ENCODE measurements around the gene HNRNPA3.

HNRNPA3 gene

DNA sequence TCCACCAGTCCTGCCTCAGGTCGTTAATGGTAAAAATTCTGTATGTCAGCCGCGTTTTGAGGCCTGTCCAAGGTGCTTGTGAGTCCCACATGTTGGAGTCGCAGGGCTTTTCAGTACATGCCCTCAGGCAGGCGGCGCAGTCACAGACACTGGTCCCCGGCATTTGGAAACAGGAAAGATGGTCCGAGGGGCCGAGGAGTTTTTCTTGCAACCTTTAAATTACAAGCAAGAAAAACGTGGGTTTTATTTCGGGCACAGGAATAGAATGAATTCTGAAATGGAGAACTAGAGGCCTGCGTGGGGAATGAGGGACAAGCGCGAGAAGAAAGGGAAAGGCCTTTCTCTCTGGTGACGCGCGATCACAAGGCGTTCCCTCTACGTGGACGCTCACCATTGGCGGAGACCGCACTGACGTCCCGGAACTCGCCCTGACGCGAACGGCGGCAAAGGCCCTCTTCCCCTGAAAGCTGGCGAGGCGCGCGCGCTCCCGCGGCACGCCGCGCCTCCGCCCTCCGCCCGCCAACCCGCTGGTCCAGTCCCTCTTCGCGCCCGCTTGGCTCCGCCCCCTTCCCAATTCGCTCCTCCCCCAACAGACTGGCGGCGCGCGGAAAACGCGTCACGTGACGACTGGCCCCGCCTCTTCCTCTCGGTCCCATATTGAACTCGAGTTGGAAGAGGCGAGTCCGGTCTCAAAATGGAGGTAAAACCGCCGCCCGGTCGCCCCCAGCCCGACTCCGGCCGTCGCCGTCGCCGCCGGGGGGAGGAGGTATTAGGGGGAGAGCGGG lies at the start of gene HNRNPA3:
Gene HNRNPA3 (plus strand): TSS at position 689 of the 785 bp plus-strand sequence. CDS start 6 bp downstream, at position 695.
- Histone ChIP-seq H3K4me3 (ENCODE audit: insufficient read length, low read depth) (peak within 1 kb of the TSS; percentile 83), H3K4me1 (ENCODE audit: insufficient read depth, insufficient read length) (peaks cover 2% of the 10 kb centered on the region), H3K9ac (ENCODE audit: insufficient read length, low read depth) (peak within 1 kb of the TSS; percentile 98), H3K36me3 (ENCODE audit: insufficient read depth, insufficient read length, low read length) (peaks cover 36% of the 10 kb centered on the region), H3K27me3 (ENCODE audit: insufficient read depth, insufficient read length) (no peaks in the 10 kb centered on the region), H3K9me3 (ENCODE audit: insufficient read depth, low read length) (no peaks in the 10 kb centered on the region)
- DNase-seq (ENCODE audit: low read depth, low spot score), result peak; percentile 98
- no peak for TF ChIP-seq SUZ12 (IDR thresholded peaks at IDR 0.05; ENCODE audit: extremely low read depth, insufficient read depth, insufficient read length)
- no peak for TF ChIP-seq ZNF274 (IDR thresholded peaks at IDR 0.05; ENCODE audit: low read depth, low read length)
- TF ChIP-seq YY1 (IDR thresholded peaks at IDR 0.05; ENCODE audit: insufficient read depth, insufficient read length), result no peak

DNA sequence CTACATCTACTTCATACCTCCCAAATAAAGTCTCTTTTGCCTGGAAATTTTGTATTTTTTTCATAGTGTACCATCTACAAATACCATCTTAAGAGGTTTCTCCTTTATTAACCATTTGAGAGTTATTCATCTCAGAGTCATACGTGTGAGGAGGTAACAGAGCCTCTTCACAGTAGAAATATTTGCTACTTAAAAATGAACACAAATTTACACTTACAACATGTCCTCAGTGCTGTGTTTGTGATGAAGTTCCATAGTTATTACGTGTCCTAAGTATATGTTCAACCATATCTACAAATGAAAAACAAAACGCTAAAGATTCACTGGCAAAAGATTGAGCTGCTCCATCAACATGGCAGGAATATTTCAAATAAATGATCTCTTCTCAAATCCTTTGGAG lies 48.5 kb upstream of the HNRNPA3 start:
- no peaks in the 10 kb centered on the region for H3K9me3 ChIP-seq (ENCODE audit: insufficient read depth, low read length)
- no peak overlapping the region for H3K4me3 ChIP-seq (ENCODE audit: insufficient read length, low read depth)
- TF ChIP-seq YY1 (IDR thresholded peaks at IDR 0.05; ENCODE audit: insufficient read depth, insufficient read length), result no peak
- TF ChIP-seq SUZ12 (IDR thresholded peaks at IDR 0.05; ENCODE audit: extremely low read depth, insufficient read depth, insufficient read length), result no peak
- no peak for TF ChIP-seq ZNF274 (IDR thresholded peaks at IDR 0.05; ENCODE audit: low read depth, low read length)
- H3K27me3 ChIP-seq (ENCODE audit: insufficient read depth, insufficient read length), result peaks cover 3% of the 10 kb centered on the region
- DNase-seq (ENCODE audit: low read depth, low spot score), result no peak
- H3K36me3 ChIP-seq (ENCODE audit: insufficient read depth, insufficient read length, low read length), result no peaks in the 10 kb centered on the region
- H3K9ac ChIP-seq (ENCODE audit: insufficient read length, low read depth), result no peak overlapping the region
- H3K4me1 ChIP-seq (ENCODE audit: insufficient read depth, insufficient read length), result no peaks in the 10 kb centered on the region

DNA sequence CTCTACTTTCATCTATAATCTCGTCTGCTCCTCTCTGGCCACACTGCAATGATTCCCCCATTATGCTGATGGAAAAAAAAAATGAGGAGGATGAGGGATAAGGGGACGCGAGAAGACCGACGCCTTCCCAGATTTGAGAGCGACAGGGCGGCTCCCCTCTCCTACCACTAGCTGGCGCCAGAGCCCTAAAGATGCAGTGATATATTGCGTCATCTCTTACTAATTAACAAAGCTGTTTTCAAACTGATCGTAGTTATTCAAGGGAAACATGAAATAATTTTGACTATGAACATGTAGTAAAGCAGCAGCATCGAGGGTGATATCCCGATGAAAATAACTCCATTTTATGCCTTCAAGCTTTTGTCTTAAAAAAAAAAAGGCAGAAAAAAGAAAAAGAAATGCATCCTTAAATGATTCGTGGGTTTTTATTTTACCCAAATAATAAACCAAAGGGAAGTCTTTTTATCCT lies 48.0 kb upstream of the HNRNPA3 start:
- Histone ChIP-seq H3K9me3 (ENCODE audit: insufficient read depth, low read length) (no peaks in the 10 kb centered on the region), H3K4me3 (ENCODE audit: insufficient read length, low read depth) (no peak overlapping the region), H3K9ac (ENCODE audit: insufficient read length, low read depth) (no peak overlapping the region), H3K4me1 (ENCODE audit: insufficient read depth, insufficient read length) (no peaks in the 10 kb centered on the region), H3K27me3 (ENCODE audit: insufficient read depth, insufficient read length) (peaks cover 3% of the 10 kb centered on the region), H3K36me3 (ENCODE audit: insufficient read depth, insufficient read length, low read length) (no peaks in the 10 kb centered on the region)
- peak; percentile 68 for DNase-seq (ENCODE audit: low read depth, low spot score)
- TF ChIP-seq ZNF274 (IDR thresholded peaks at IDR 0.05; ENCODE audit: low read depth, low read length) (no peak), SUZ12 (IDR thresholded peaks at IDR 0.05; ENCODE audit: extremely low read depth, insufficient read depth, insufficient read length) (no peak), YY1 (IDR thresholded peaks at IDR 0.05; ENCODE audit: insufficient read depth, insufficient read length) (no peak)

DNA sequence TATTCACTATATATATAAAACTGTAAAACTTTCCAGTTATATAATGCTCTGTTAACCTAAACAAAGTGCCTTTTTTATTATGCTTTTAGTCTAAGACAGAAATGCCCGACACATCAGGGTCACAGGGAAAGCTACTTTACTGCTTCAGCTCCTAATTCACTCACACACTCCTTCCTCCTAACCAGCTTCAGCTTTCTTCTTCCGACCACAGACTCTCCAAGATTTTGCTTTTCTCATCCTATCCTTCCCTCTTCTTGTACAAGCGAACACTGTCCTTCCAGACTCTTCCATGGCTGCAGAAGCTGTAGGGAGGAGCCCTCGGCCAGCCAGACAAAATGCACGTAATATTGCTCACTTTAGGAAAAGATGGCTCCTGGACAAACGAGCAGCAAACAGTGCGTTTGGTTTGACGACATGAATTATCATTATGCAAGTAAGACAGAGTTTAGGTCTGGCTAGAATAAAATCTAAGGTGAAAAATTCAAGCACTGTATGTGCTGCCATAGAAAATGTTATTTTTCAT lies 47.5 kb upstream of the HNRNPA3 start:
- no peak for DNase-seq (ENCODE audit: low read depth, low spot score)

DNA sequence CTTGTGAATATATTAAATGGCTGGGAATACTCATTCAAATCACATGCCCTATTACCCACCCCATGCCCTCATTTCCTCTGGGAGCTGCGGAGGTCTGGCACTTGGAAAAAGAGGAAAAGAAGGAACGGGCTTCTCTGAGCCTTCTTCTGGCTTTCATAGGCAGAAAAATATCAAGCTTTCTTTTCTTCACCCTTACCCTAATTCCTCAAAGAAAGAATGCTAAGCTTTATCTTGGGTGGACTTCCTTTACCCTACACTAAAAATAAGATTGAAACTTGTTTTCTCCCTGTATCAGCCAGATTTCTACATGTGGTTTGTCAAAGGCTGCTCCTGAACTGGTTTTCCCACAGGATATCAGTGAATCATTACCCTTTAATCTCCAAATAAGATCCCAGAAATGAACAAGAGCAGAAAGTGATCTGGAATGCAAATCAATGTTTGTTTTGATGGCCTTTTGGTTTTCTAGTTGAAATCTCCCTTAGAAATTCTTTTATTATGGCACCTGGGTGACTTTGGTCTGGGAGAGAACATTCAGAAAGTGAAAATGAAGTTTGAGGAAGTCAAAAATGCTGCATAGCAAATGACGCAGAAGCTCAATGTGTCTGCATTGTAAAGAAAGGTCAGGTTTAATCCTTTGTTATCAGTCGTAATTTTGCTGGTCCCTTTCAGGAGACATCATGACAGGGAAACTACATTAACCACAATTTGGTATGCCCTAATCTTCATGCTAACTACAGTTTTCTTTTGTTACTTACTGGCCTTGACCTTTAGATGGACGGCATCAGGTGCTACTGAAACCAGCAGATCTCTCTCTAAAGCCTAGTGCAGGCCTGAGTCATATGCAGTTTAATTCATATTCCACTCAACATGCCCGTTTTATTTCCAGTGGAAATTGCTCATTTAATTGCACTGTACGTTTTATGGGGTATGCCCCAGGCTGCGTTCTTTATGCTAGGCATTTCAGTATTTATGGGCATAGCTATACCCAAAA lies 46.6 kb upstream of the HNRNPA3 start:
- Histone ChIP-seq H3K4me1 (ENCODE audit: insufficient read depth, insufficient read length) (no peaks in the 10 kb centered on the region), H3K36me3 (ENCODE audit: insufficient read depth, insufficient read length, low read length) (no peaks in the 10 kb centered on the region), H3K9ac (ENCODE audit: insufficient read length, low read depth) (no peak overlapping the region), H3K4me3 (ENCODE audit: insufficient read length, low read depth) (no peak overlapping the region), H3K27me3 (ENCODE audit: insufficient read depth, insufficient read length) (peaks cover 3% of the 10 kb centered on the region), H3K9me3 (ENCODE audit: insufficient read depth, low read length) (no peaks in the 10 kb centered on the region)
- TF ChIP-seq SUZ12 (IDR thresholded peaks at IDR 0.05; ENCODE audit: extremely low read depth, insufficient read depth, insufficient read length) (no peak), YY1 (IDR thresholded peaks at IDR 0.05; ENCODE audit: insufficient read depth, insufficient read length) (no peak), ZNF274 (IDR thresholded peaks at IDR 0.05; ENCODE audit: low read depth, low read length) (no peak)
- DNase-seq (ENCODE audit: low read depth, low spot score), result no peak

More for the DNA sequence above, 47.5 kb upstream of the HNRNPA3 start:
- no peaks in the 10 kb centered on the region for H3K36me3 ChIP-seq (ENCODE audit: insufficient read depth, insufficient read length, low read length)
- H3K4me3 ChIP-seq (ENCODE audit: insufficient read length, low read depth), result no peak overlapping the region
- H3K9me3 ChIP-seq (ENCODE audit: insufficient read depth, low read length), result no peaks in the 10 kb centered on the region
- H3K27me3 ChIP-seq (ENCODE audit: insufficient read depth, insufficient read length), result peaks cover 3% of the 10 kb centered on the region
- H3K4me1 ChIP-seq (ENCODE audit: insufficient read depth, insufficient read length), result no peaks in the 10 kb centered on the region
- TF ChIP-seq SUZ12 (IDR thresholded peaks at IDR 0.05; ENCODE audit: extremely low read depth, insufficient read depth, insufficient read length), result no peak
- no peak for TF ChIP-seq YY1 (IDR thresholded peaks at IDR 0.05; ENCODE audit: insufficient read depth, insufficient read length)
- no peak for TF ChIP-seq ZNF274 (IDR thresholded peaks at IDR 0.05; ENCODE audit: low read depth, low read length)
- peak overlapping the region; percentile 9 for H3K9ac ChIP-seq (ENCODE audit: insufficient read length, low read depth)

DNA sequence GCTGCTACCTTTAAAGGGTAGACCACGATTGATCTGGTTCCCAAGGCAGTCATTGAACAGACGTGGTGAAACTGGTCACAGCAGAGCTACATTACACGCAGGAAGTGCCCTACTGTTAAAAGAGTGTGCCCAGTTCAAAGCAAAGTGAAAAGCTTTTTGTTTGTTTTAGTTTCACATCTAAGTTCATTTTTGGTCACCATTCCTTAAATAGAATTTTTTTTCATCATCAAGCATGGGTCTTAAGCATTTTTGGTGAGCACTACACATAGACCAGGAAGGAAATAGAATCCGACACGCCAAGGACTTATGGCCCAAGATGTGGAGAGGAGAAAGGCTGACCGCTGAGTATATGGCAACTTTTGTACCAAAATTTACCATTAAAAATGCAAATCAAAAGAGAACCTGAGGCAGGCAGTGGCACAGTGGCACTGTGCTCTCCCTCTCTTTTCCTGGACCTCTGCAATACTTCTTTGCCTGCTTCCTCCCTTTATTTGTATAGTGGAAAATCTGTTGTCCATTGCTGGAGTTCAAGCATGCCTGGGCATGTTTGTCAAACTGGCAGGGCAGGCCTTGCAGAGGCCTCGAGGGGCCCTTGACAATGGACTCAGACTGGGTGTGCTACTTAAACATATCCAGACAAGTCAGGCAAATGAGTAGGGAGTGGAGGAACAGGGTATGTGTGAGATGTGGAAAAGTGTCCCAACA lies 42.6 kb upstream of the HNRNPA3 start:
- no peak for DNase-seq (ENCODE audit: low read depth, low spot score)
- Histone ChIP-seq H3K36me3 (ENCODE audit: insufficient read depth, insufficient read length, low read length) (no peaks in the 10 kb centered on the region), H3K9me3 (ENCODE audit: insufficient read depth, low read length) (no peaks in the 10 kb centered on the region), H3K4me1 (ENCODE audit: insufficient read depth, insufficient read length) (no peaks in the 10 kb centered on the region), H3K4me3 (ENCODE audit: insufficient read length, low read depth) (no peak overlapping the region), H3K27me3 (ENCODE audit: insufficient read depth, insufficient read length) (no peaks in the 10 kb centered on the region), H3K9ac (ENCODE audit: insufficient read length, low read depth) (no peak overlapping the region)
- TF ChIP-seq YY1 (IDR thresholded peaks at IDR 0.05; ENCODE audit: insufficient read depth, insufficient read length), result no peak
- TF ChIP-seq ZNF274 (IDR thresholded peaks at IDR 0.05; ENCODE audit: low read depth, low read length), result no peak
- no peak for TF ChIP-seq SUZ12 (IDR thresholded peaks at IDR 0.05; ENCODE audit: extremely low read depth, insufficient read depth, insufficient read length)
